GM18867 (cell line): ENCODE results near the gene NFYA.

Source experiments
- ATAC-seq: cut with Tn5 transposase; IDR thresholded peaks from one replicate; pipeline ENCODE4 v1.9.1; 2021; ENCODE audit warnings: mild to moderate bottlenecking, moderate library complexity; ENCODE audit not compliant: unreplicated experiment

The NFYA gene

DNA sequence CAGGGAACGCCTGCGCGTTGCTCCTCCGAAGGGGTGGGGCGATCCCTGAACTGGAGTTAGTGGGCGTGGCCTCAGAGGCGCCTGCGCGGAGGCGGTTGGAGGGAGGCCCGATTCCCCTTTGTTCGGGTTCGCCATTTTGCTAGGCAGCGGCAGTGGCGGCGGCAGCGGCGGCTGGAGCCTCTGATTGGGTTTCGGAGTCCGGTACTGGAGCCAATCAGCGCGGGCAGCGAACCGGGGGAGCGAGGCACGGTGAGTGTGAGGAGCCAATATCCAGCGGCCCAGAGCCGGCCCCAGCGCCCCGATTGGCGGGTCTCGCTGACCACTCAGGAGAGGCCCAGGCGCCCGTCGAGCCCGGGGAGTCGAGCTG lies at the start of gene NFYA:
Gene NFYA (plus strand): TSS at position 139 of the 367 bp plus-strand sequence. CDS start 6,116 bp downstream, outside the sequence.
- peak; percentile 64 for ATAC-seq

DNA sequence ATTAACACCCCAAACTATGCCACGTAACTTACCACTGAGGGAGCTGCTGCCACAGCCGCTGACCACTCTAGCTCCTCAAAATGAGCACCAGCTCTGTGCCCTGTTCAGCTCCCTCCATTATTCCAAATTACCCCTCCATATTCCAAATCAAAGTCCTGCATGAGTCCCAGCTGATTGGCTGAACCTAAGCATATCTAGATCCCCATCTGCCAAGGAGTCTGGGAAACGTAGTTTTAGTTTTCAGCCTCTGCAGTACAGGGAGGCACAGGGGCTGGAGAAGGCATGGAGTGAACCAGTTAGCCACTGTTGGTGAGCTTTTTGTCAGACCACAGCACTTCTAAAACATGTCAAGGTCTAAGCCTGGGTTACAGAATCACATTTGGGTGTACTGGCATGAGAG lies 49.7 kb upstream of the NFYA start:
- no peak for ATAC-seq

DNA sequence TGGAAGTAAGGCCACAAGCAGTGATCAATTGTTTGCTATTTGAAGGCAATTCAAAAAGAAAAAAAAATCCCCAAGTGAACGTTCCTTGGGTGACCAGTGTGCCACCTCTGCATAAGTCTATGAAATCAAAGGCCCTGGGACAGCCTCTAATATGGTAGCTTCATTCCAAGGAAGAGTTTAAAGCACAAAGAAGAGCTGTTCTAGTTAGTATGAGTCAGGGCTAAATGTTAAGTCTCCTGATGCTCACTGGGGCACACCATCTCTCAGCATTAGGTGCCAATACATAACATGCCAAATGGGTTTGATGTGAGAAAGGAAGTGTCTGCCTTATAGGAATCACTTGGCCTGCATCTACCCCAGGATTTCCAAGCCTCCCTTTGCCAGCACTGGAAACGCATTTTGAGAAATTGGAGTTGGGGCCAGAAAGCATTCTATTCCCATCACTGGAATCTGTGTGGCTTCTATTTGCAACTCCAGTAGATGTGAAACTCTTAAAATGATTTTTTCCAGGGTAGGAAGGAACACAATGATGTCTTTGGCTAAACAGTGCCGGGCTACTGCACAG lies 46.7 kb upstream of the NFYA start:
- ATAC-seq, result no peak

DNA sequence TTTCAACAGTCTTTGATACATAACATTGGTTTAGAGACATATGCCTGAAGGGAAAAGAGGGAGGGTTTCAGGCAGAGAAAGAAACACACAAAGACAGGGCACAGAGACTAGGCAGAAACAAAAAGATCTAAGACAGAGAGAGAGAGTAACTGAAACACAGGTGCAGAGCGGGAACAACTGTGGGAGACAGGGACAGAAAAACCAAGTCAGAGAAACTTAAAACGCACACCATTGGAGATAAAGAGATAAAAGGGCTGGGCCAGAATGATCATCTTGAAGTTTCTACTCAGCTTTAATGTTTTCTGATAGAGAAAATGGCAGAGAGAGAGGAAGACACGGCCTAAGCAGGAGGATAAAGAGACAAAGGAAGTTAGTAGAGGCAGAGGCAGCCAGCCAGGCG lies 45.5 kb upstream of the NFYA start:
- no peak for ATAC-seq

DNA sequence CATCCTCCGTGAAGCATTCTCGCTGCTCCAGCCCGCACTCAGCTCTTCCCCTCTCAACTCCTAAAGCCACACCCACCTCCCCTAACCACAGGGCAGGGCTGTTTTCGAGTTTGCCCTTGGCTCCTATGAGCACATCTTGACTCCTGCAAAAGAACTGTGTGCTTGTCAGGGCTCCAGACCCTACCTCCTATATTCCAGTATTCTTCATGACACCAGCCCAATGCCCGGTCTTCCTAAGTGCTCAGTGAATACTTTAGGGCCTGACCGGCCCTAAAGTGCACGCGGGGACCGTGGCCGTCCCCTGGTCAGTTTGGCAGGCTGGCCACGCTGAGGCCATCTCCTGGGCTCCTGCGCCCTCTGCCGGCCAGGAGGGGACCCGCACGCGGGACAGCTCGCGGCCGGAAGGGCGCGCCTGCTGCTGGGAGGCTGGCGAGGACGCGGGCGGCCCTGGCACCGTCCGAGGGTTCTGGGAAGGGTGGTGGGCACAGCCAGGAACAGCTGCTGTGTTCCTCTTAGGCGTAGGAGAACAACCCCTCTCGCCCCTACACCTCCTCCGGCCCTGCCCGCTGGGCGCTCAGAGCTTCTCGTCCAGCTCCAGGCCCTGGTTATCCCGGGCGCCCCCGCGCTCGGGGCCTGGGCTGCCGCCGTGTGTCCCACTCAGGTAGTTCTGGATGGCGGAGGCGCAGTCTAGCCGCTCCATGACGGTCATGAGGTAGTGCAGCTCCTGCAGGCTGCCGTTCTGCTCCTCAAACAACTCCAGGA lies 44.8 kb upstream of the NFYA start:
- peak; percentile 86 for ATAC-seq

DNA sequence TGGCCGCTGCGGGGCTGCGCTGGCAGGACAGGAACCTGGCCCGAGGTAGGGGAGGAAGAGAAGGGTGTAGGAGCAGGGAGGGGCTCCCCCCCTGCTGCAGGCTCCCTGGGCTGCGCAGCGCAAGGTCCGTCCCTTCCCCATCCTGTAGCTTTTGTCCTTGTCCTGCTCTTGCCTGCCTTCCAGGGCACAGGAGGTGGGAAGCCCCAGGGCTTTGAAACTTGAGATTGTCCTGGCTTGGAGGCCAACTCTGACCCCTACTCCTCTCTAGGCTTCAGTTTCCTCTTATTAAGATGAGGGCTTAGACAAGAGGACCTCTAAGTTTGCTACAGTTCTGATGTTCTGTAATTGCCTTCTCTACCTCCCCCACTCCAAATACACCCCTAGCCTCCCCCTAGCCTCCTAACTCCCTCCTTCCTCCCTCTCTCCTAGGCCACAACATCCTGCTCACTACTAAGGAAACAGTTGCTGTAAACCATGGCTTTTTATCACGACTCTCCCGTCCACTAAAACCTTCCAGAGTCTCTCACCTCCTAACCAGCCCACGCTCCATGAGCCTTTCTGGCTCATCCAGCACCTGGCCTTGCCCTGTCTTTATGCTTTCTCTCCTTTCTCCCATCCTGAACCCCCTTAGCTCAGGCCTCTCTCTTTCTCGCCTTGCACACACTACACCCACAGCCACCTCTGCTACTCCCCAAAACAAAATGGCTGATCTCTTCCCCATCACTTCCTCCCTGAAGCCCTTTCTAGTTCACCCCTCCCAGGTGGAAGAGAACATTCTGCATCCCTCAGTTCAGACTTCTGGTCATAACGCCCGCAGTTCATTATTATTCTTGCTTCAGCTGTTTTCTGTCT lies 44.0 kb upstream of the NFYA start:
- no peak for ATAC-seq

DNA sequence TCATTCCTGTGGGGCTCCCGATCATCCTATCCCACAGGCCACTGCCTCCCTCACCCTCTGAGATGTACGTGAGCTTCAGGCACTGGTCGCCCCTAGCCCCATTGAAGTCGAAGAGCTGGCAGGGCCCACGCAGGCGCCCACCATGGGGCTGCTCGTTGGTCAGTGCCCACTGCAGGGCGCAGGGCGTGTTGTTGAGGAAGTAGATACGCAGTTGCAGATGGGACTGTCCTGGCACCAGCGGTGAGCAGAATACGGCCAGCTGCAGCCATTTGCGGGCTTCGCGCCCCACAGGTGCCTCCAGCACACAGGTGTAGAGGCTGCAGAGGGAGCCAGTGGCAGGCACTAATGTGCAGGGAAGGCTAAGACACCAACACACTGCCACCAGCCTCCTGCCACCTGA lies 39.9 kb upstream of the NFYA start:
- ATAC-seq, result no peak

DNA sequence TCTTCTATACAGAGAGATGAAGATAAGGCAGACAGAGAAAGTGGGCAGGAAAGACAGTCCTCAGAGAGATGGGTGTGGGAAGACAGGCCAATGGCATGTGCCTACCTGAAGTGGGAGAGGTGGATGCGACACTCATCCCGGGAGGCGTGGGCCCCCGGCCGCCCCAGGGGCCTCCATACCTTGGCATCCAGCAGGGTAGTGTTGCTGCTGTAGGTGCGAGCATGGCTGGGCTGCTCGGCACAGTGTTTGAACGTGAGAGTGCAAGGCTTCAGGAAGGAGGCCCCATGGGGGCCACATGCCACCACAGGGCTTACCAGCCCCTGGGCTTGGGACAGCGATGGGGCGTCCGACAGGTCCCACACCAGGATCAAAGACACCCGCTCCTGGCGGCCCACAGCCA lies 39.0 kb upstream of the NFYA start:
- ATAC-seq, result no peak

DNA sequence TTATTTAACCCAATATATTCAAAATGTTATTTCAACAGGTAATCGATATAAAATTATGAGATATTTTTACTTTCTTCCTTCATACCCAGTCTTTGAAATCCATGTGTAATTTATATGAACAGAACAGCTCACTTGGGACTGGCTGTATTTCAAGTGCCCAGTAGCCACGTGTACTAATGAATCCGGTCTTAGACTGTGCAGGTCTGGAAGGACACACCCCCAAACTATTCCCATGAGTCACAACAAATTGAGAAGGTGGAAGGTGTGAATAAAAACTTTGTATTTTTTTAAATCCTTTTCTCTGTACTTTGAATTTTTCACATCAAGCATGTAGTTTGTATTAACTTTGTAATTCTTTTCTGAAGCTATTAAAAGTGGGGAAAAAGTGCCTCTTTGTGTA lies 36.6 kb upstream of the NFYA start:
- no peak for ATAC-seq

DNA sequence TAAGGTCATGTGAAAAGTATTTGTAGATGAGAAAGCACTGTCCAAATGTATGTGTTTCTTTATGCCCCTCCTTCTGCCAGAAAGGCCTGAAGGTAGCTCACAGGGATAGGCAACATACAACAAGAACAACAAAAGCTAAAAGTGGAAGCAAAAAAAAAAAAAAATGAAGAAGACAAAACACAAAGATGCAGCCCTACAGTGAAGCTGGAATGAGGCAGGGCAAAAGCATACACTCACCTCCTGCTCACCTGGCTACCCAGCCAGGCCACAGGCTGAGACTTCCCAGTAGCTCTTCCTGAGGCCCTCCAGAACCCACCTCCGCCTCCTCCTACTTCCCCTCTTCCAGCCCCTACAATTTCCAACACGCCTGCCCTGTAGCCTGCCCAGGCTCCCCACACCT lies 36.2 kb upstream of the NFYA start:
- no peak for ATAC-seq

DNA sequence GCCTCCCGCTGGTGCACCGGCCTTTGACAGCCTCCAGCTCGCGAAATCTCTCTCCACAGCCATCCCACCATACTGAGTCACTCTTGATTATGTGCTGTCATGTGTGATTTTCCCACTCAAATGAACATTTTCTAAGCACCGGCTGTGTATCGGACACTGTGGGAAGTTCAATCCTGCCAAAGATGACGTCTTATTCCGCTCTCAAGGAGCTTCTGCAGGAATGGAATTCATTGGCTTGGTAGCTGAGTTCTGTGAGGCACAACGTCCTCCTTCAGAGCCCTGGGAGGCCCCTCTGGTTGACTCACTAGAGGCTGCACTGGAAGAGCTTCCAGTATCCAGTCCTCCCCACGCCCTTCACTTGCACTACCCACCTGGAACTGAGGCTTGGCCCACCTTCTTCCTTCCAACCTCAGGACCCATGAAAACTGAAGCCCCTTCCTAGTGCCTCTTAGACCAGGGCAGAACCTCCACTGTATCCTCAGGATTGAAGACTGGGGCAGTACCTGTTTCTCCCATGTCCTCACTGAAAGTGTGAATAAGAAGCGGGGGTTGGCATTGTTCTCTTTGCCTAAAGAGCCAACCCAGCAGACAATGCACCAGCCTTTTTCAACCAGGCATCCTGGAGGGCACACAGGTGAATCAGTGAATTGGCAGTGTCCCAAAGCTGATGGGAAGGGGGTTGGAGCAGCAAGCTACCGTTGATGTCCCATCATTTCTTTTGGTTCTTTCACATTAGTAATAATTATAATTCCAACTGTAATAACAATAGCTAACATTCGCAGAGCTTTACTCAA lies 35.5 kb upstream of the NFYA start:
- no peak for ATAC-seq

DNA sequence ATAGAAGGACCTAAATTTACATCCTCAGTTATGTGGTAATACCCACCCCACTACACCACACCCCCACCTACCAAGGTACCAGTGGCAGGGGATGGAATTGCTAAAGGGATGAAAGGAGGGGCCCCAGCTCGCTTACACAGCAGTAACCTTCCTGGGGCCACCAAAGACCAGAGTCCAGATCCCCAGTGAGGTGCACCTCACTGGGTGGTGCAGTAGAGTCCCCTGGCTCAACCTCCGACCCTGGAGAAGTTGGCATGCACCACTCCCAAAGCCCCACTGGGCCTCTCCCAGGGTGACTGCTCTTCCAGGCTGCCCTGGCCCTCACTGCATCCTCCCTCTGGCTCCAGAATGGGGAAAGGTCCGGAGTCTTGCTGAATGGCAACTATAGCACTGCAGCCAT lies 34.6 kb upstream of the NFYA start:
- ATAC-seq, result no peak

DNA sequence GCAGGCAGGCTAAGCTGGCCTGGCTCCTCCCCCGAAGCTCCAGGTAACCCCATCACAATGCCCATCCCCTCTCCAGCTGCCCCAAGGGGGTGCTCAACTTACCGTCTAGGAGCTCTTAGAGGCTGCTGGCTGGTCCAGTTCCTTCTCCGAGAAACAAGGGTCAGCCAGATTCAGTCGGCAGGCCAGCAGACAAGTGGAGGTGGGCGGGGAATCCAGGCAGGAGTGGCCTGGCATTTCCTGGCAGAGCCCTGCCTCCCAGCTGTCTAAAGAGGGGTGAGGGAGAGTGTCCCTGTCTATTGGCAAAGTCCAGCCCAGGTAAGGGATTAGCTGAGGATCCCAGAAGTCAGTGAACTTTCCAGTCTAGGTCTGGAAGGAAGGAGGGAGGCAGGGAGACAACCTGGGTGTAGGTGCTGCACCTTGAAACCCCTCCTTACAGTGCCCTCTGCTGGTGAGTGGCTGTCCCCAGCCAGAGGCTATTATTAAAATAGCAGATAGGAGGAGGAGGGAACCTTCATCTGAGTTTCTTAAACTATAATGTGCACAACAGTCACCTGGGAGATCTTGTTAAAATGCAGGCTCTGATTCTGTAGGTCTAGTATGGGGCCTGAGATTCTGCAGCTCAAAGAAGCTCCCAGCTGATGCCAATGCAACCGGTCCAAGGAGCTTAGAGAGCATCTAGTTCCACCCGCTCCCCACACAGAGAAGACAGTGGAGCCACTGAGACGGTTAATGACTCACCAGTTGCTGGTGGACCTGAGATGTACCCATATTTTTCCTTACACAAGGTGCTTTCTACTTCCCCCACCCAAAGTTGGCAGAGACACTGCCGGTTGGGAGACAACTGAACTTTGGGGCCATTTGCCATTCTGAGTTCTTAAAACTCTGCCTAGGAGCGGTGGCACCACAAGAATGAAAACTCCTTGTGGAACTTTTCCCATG lies 33.4 kb upstream of the NFYA start, which contains the start of gene UNC5CL:
Gene UNC5CL (minus strand): TSS at position 162 of the 939 bp plus-strand sequence. CDS start 4,147 bp downstream, outside the sequence.
- ATAC-seq, result no peak

DNA sequence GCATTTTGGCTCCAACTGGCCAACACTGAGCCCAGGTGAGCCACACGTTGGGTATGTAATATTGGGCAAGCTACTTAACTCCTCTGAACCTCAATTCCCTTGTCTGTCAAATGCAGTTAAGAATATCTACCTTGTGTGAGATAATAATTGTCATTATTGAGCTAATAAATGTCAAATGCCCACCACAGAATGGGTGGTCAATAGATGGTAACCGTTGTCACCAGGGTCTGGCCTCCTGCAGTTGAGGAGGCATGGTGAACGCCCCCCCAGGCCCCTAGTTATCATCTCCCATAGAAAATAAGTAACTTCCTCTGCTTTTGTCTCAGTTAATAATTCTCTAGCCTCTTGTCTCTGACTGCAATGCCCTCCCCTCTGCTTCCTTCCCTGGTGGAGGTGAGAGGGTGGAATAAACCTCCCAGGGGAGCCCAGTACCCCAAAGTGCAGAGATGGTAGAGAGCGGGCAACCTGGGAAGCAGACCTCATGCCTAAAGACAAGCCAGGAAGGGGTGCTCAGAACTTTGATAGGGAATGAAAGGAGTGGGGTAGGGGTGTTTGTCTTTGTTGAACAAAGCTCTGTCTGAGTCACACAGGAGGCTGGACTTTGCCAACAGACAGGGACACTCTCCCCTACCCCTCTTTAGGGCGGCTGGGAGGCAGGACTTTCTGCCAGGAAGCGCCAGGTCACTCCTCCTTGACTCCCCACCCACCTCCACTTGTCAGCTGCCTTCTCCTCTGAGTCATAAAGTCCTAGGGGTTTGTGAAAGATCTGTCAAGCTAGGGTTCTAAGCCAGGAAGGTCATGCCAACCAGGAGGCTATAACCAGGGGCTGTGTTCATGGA lies 32.5 kb upstream of the NFYA start:
- no peak for ATAC-seq

DNA sequence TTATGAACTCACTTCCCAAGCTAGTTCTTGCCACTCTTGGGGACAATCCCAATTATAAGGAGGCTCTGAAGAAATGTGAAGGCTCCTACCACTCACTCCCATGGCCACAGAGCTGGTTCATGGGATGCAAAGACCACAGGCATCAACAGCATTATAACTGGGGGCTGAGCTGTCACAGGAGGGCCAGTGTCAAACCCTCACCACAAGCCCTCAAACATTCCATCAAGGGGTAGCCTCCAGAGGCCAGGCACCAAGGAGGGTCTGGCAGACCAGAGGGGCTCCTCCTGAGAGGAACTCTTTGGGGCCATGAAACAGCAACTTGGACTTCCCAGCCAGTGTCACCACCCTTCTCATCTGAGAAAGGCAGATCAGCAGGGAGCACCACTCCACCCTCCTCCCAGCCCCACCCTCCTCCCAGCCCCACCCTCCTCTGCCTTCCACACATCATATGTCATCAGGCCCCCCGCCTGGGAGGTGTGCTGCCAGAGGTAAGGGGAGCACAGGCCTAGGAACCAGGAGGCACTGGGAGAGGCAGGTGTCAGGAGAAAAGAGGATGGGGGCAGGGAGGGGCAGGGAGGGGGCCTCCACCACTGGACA lies 31.7 kb upstream of the NFYA start:
- ATAC-seq, result no peak

DNA sequence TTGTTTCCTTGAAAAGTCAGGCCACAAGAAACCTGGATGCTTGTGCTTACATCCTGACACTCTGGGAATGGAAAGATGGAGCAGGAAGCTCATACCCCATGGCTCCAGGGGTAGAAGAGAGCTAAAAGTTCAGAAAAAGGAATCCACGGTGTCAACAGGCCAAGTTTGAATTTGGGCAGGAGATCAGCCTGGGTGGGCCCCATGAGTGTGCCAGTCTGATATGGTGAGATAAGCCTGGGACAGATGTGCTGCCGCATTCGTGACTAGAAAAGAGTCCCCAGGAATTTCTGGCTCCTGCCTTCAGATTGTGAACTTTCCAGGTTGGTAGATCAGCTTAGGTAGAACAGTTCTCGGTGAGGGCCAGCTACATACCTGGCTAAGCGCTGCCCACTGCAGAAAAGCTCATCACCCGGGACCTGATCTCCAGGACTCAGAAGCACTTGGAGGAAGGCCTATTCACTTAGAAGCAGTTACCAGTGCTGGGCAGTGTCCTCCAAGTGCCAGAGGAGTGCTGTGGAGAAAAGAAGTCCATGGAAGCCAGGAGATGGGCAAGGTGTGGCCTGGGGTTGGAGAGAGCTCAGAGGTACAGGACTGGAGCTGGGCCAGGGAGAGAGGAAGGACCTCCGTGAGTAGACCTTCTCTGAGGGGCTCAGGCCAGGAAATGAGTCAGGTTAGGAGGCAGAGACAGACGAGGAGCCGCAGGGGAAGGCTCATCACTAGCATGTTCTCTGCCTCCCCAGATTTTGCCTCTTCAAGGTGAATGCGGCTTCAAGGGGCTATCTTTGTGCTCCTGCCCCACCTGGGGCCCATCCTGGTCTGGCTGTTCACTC lies 30.3 kb upstream of the NFYA start, which contains the start of gene TSPO2:
Gene TSPO2 (plus strand): TSS at position 242 of the 830 bp plus-strand sequence. CDS start 519 bp downstream, at position 761.
- no peak for ATAC-seq

DNA sequence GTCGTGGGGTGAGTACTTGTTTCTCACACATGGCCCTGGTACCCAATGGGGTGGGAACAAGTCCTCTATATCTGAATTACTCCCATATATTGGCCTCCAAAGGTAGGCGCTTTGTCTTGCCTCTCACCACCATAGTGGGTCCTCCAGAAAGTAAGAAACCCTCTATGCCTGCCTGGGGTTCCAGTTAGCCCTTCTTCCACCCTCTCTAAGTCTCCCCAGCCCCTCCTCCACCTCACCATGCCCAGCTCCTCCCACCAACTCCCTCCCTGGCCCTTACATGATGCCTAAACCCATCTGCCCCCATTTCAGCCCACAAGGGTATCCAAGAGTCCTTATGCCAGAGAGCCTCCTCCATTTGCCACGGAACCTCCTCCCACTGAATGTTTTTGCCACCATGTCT lies 29.6 kb upstream of the NFYA start:
- no peak for ATAC-seq

DNA sequence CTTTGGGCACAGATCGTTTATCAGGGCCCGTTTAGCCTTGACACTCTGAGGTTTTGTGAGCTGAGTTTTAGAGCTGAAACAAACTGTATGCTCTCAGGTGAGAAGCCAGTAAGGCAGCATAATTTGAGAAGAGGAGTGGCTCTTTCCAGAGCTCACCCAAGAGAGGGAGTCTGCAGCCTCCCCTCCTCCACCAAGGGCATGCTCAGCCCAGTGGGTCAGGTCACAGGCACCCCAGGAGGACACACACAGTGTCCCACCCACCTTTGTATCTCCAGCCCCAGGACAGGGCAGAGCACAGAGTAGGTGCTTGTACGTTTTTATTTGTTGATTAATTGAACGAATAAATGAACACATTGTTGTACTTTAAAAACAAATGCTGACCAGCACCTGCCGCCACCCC lies 27.1 kb upstream of the NFYA start:
- ATAC-seq, result no peak
